Fibroblast of lung (primary cell): ENCODE results near the gene G0S2. TPM values are rescaled to one million over a fixed set of nuclear protein-coding genes. Genes with fewer than 3 reads are reported as not detected.

Experiments
- DNase-seq, 2 donors: peaks; one replicate each; pipeline versions ENCODE4 v3.0.0 to v3.0.0-alpha.2; 2010; ENCODE audit warnings: low read depth in 2 of 2
- H2AFZ ChIP-seq: 2 replicates; pipeline ENCODE4 v1.5.1; 2012; ENCODE audit warnings: low read length, control low read depth, inconsistent platforms
- H3K27ac ChIP-seq: 2 replicates; pipeline ENCODE4 v1.5.1; 2011; ENCODE audit warnings: low read length, control low read depth; ENCODE audit not compliant: insufficient read depth
- H3K27me3 ChIP-seq: 2 replicates; pipeline ENCODE4 v1.5.1; 2011; ENCODE audit warnings: mild to moderate bottlenecking, low read length; ENCODE audit not compliant: control insufficient read depth, insufficient read depth
- H3K36me3 ChIP-seq: 2 replicates; pipeline ENCODE4 v1.5.1; 2011; ENCODE audit warnings: low read length; ENCODE audit not compliant: control insufficient read depth, insufficient read depth
- H3K4me1 ChIP-seq: 2 replicates; pipeline ENCODE4 v1.5.1; 2011; ENCODE audit warnings: low read length; ENCODE audit not compliant: control insufficient read depth, insufficient read depth; ENCODE audit errors: extremely low read depth
- H3K4me2 ChIP-seq: 2 replicates; pipeline ENCODE4 v1.5.1; 2011; ENCODE audit warnings: low read length, control low read depth; ENCODE audit not compliant: insufficient read depth; ENCODE audit errors: extremely low read depth
- H3K4me3 ChIP-seq, 4 experiments: fragments of 200-600 bp in 1 of 4; sonication (generic) in 1 of 4; replicated peaks in 1 of 4; 2 replicates each; pipeline ENCODE4 v1.5.1; 2011 to 2016; ENCODE audit warnings: low read length in 4 of 4, low read depth in 3 of 4, mild to moderate bottlenecking in 3 of 4, control low read depth in 2 of 4, inconsistent platforms in 1 of 4, mixed read lengths in 1 of 4; ENCODE audit not compliant: insufficient read depth in 1 of 4; ENCODE audit errors: control extremely low read depth in 1 of 4
- H3K79me2 ChIP-seq: 2 replicates; pipeline ENCODE4 v1.5.1; 2012; ENCODE audit warnings: mild to moderate bottlenecking, low read length, inconsistent platforms; ENCODE audit not compliant: control insufficient read depth, insufficient read depth
- H3K9ac ChIP-seq: 2 replicates; pipeline ENCODE4 v1.5.1; 2011; ENCODE audit warnings: mild to moderate bottlenecking, low read length, control low read depth; ENCODE audit not compliant: insufficient read depth
- H3K9me3 ChIP-seq: 2 replicates; pipeline ENCODE4 v1.5.1; 2012; ENCODE audit warnings: low read depth, low read length; ENCODE audit not compliant: control insufficient read depth, insufficient read depth
- H4K20me1 ChIP-seq: 2 replicates; pipeline ENCODE4 v1.5.1; 2011; ENCODE audit warnings: low read length; ENCODE audit not compliant: control insufficient read depth, insufficient read depth; ENCODE audit errors: extremely low read depth
- CTCF ChIP-seq, 2 donors: IDR thresholded peaks in 1 of 2; conservative IDR thresholded peaks in 1 of 2; 1 replicate in 1 of 2; 2 replicates in 1 of 2; pipeline ENCODE4 v1.5.1; 2011 to 2012; ENCODE audit warnings: low read length in 2 of 2, control low read depth in 1 of 2, inconsistent platforms in 1 of 2, low read depth in 1 of 2, mild to moderate bottlenecking in 1 of 2
- EZH2 ChIP-seq: IDR thresholded peaks from 2 replicates; pipeline ENCODE4 v1.5.1; 2012; ENCODE audit warnings: low read length, control low read depth, mild to moderate bottlenecking; ENCODE audit errors: missing control alignments
- polyA plus RNA-seq, 2 donors: library from polyadenylated mRNA; depleted of rRNA in 1 of 2; stranded (reverse) in 1 of 2; unstranded in 1 of 2; fragments of >200 nt; gene quantifications; 2 replicates each; pipeline ENCODE4 v1.2.1, GENCODE V29; 2011 to 2012; ENCODE audit warnings: missing spikeins in 1 of 2
- total RNA-seq: library from RNA; depleted of rRNA; stranded (reverse); fragments of >200 nt; gene quantifications from 2 replicates; pipeline ENCODE4 v1.2.1, GENCODE V29; 2014

G0S2 gene
- total and polyA plus RNA-seq, 2 donors (not counting 1 experiment from before 2014, with no cell fraction given), result 3.9 to 79.1 TPM

- no peaks in the 10 kb centered on the region for H3K79me2 ChIP-seq
- H3K27me3 ChIP-seq, result no peaks in the 10 kb centered on the region
- H3K9ac ChIP-seq, result no peak overlapping the region
- TF ChIP-seq CTCF (conservative IDR thresholded peaks at IDR 0.05 in 1 of 2, IDR thresholded peaks at IDR 0.05 in 1 of 2; ENCODE audit: low read depth in 1 of 2, low read length in 2 of 2), result no peak
- TF ChIP-seq EZH2, result no peak
- no peak overlapping the region for H2AFZ ChIP-seq
- no peak overlapping the region for H3K27ac ChIP-seq
- no peaks in the 10 kb centered on the region for H4K20me1 ChIP-seq
- H3K9me3 ChIP-seq, result no peaks in the 10 kb centered on the region
- no peak overlapping the region for H3K4me3 ChIP-seq
- DNase-seq, result peak in 1 of 2 donors; percentile 50
- no peak overlapping the region for H3K4me2 ChIP-seq
- H3K36me3 ChIP-seq, result no peaks in the 10 kb centered on the region
- H3K4me1 ChIP-seq, result peaks cover 2% of the 10 kb centered on the region
Measured at GRCh38 chr1:209659909-209660308, 15.3 kb upstream of the G0S2 start.

- no peaks in the 10 kb centered on the region for H3K9me3 ChIP-seq
- H3K27me3 ChIP-seq, result no peaks in the 10 kb centered on the region
- no peak overlapping the region for H3K27ac ChIP-seq
- TF ChIP-seq CTCF (conservative IDR thresholded peaks at IDR 0.05 in 1 of 2, IDR thresholded peaks at IDR 0.05 in 1 of 2; ENCODE audit: low read depth in 1 of 2, low read length in 2 of 2) (no peak), EZH2 (no peak)
- H2AFZ ChIP-seq, result no peak overlapping the region
- H3K4me1 ChIP-seq, result peaks cover 2% of the 10 kb centered on the region
- no peak overlapping the region for H3K4me3 ChIP-seq
- peak in 1 of 2 donors; percentile 49 for DNase-seq
- no peaks in the 10 kb centered on the region for H3K79me2 ChIP-seq
- H3K36me3 ChIP-seq, result no peaks in the 10 kb centered on the region
- H3K4me2 ChIP-seq, result no peak overlapping the region
- H3K9ac ChIP-seq, result no peak overlapping the region
- no peaks in the 10 kb centered on the region for H4K20me1 ChIP-seq
Measured at GRCh38 chr1:209661071-209661470, 14.1 kb upstream of the G0S2 start.

GRCh38 chr1:209662879-209663327 lies 12.3 kb upstream of the G0S2 start:
- TF ChIP-seq EZH2 (no peak), CTCF (conservative IDR thresholded peaks at IDR 0.05 in 1 of 2, IDR thresholded peaks at IDR 0.05 in 1 of 2; ENCODE audit: low read depth in 1 of 2, low read length in 2 of 2) (no peak)
- Histone ChIP-seq H3K4me2 (no peak overlapping the region), H3K79me2 (no peaks in the 10 kb centered on the region), H3K27me3 (no peaks in the 10 kb centered on the region), H3K9ac (no peak overlapping the region), H3K4me1 (peaks cover 2% of the 10 kb centered on the region), H3K4me3 (no peak overlapping the region), H3K36me3 (no peaks in the 10 kb centered on the region), H3K9me3 (no peaks in the 10 kb centered on the region), H2AFZ (no peak overlapping the region), H4K20me1 (no peaks in the 10 kb centered on the region), H3K27ac (no peak overlapping the region)
- DNase-seq, result peak in 1 of 2 donors; percentile 56
